ENCODE results near the gene HPS3. TPM values are rescaled to one million over a fixed set of nuclear protein-coding genes. Genes with fewer than 3 reads are reported as not detected.
A peak's percentile ranks its signal among the peaks of the same experiment; 100 is the strongest.
"Not testable (repeated sequence)": the region's sequence is repeated elsewhere in the genome, so short reads cannot be mapped to it uniquely, and the experiment has no call there.

HPS3 gene, protein sequence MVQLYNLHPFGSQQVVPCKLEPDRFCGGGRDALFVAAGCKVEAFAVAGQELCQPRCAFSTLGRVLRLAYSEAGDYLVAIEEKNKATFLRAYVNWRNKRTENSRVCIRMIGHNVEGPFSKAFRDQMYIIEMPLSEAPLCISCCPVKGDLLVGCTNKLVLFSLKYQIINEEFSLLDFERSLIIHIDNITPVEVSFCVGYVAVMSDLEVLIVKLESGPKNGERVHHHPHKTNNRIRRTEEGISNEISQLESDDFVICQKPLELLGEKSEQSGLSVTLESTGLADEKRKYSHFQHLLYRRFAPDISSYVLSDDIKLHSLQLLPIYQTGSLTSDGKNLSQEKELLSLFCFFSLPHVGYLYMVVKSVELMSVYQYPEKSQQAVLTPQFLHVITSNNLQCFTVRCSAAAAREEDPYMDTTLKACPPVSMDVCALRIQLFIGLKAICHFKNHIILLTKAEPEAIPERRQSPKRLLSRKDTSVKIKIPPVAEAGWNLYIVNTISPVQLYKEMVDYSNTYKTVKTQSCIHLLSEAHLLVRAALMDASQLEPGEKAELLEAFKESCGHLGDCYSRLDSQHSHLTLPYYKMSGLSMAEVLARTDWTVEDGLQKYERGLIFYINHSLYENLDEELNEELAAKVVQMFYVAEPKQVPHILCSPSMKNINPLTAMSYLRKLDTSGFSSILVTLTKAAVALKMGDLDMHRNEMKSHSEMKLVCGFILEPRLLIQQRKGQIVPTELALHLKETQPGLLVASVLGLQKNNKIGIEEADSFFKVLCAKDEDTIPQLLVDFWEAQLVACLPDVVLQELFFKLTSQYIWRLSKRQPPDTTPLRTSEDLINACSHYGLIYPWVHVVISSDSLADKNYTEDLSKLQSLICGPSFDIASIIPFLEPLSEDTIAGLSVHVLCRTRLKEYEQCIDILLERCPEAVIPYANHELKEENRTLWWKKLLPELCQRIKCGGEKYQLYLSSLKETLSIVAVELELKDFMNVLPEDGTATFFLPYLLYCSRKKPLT
- 14.3 and 22.4 TPM in 2 replicates for total RNA-seq

DNA sequence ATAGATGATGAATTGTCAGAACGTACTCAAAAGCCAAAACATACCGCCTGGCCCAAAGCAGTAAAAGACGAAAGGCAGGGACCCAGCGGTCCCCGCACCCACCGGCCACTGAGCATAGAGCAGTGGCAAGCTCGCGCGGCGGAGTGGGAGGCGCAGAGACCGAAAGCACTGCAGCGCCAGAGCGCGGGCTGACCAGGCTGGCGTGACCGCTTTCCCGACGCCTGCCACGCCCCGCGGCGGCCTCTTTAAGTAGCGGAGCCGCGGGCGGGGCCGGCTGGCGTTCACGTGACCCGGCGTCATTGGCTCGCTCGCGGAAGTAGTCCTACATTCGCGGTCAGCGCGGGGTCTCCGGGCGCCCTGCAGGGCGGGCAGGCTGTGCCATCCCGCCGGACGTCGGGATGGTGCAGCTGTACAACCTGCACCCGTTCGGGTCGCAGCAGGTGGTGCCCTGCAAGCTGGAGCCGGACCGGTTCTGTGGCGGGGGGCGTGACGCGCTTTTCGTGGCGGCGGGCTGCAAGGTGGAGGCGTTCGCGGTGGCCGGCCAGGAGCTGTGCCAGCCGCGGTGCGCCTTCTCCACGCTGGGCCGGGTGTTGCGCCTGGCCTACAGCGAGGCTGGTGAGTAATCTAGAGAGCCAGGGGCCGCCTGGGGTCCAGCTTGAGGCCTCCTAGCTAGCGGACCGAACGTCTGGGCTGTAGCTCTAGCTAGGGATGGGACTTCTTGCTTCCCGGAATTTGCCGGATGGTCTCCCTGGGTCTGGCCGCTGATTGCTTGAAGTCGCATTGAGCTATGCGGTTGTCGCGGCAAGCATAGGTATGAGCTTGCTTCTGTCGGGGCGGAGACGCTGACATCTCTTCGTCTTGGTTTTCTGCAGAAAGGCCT is at the start of gene HPS3:
TSS of gene HPS3 (plus strand) at position 313 of the 880 bp plus-strand sequence. CDS start at position 399, 86 bp downstream.
- no peak for DNase-seq (ENCODE audit: extremely low read depth, low read depth, low spot score)

DNA sequence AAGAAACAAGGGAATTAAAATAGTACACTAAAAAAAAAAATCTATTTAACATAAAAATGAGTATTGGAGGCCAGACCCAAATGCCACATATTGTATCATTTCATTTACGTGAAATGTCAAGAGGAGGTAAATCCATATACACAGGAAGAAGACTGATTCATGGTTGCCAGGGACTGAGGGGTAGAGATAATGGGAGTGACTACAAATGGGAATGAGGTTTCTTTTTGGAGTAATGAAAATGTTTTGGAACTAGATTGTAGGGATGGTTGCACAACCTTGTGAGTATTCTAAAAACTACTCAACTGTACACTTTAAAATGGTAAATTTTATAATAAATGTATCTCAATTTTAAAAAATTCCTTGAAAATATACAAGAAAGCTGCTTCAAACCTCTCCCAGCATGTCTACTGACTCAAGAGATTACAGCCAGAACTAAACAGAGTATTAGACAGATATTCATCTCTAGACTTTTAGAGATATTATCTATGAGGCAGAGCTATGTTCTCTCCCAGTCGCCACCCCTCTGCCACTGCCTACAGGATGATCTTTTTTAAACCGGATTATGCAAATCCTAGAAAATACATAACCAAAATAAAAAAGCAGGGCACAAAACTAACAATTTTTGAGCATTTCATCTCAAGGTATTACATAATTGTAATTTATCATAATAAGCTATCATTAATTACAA is 49.3 kb upstream of the HPS3 start:
- no peak for DNase-seq (ENCODE audit: extremely low read depth, low read depth, low spot score)

DNA sequence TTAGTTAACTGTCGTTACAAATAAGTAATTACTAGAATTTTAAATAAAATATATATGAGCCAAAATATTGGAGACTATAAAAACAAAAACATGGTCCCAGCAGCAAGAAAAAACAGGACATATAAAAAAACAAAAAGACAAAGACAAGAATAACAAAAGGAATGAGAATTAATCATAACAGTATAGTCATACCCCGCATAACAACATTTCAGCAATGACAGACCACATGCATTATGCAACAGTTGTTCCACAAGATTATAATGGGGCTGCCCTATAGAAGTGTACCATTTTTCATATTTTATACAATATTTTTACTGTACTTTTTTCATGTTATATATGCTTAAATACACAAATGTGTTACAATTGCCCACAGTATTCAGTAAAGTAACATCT is 48.7 kb upstream of the HPS3 start:
- DNase-seq (ENCODE audit: extremely low read depth, low read depth, low spot score) = no peak

DNA sequence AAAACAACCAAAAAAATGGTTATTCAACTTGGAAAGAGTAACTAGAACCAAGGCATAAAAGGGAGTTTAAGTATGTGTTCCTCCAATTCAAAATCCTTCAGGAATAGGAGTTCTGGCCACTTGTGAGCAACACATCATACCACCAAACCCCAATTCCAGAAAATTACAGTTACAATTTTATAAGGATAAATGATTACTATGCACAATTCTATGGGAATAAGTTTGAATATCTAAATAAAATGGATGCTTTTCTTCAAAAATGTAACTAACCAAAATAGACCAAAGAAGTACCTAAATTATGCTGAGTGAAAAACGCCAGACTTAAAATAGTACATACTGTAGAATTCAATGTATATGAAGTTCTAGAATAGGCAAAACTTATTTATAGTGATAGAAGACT is 47.7 kb upstream of the HPS3 start:
- no peak for DNase-seq (ENCODE audit: extremely low read depth, low read depth, low spot score)

DNA sequence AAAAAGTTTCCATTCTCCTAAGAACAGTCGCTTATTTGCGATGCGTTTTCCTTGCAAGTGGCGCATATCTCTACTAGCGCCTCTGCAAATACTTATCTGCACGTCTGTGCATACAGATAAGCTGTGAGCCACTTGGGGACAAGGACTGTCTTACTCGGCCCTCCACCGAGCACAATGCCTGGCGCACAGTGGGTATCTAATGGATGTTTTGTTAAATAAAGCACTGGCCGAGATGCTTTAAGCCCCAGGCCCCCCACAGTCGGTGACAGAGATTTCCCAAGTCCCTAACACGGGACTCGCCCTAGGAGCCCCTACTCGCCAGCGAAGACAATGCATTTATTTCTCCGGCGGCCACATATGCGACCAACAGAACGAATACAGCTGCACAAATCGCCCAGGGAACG is 43.6 kb upstream of the HPS3 start:
- DNase-seq (ENCODE audit: extremely low read depth, low read depth, low spot score) = no peak

DNA sequence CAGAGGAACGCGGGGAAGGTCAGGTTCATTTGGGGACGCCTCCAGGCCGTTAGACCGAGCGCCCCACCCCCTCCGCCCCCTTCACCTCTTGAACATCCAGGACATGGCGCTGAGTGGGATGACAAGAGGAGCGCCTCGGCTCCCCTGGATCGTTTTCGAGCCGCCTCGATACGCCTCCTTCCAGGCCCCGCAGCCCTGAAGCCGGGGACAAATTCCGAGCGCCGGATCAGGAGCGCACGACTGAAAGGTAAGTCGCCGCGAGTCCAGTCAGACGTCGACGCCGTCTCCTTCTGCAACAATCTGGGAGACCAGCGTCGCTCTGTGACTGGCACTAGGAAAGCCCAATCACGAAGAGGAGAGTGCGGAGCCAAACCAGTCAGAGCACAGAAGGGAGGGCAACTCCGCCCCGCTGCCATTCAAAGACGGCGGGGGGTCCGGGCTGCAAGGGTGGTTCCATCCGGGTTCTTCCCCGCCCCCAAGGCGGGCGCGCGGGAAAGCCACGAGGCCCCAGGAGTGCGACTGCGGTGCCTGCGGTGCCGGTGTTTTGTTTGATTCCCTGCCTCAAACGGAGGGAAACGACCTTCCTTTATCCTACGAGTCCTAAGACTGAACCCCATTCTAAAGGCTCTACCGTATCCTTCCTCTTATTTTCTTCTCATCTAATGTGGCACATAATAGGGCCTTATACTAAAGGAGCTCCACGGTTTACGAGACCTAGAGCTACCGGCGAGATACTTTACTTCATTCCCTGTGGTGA is 43.0 kb upstream of the HPS3 start, which contains the start of gene HLTF:
TSS of gene HLTF (minus strand) at position 302 of the 757 bp plus-strand sequence. CDS start at position 105, 197 bp downstream.
- peak; percentile 94 for DNase-seq (ENCODE audit: extremely low read depth, low read depth, low spot score)

DNA sequence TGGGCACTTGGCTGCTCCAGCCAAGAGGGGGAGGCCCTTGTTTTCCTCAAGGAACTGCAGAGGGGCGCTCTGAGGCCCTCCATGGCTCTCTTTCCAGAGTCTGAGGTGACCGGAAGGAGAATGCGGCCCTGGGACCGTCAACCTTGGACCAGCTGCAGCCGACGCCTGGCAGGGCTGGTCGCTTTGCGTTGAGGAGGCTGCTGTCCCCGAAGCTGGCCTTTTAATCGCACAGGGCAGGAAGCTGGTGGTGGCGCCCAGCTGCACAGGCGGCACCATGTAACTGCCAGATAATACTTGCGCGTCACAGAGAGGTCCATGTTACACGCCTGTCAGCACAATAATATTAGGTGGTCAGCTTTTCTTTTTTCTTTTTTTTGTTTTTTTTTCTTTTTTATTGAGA is 42.2 kb upstream of the HPS3 start:
- no peak for DNase-seq (ENCODE audit: extremely low read depth, low read depth, low spot score)

DNA sequence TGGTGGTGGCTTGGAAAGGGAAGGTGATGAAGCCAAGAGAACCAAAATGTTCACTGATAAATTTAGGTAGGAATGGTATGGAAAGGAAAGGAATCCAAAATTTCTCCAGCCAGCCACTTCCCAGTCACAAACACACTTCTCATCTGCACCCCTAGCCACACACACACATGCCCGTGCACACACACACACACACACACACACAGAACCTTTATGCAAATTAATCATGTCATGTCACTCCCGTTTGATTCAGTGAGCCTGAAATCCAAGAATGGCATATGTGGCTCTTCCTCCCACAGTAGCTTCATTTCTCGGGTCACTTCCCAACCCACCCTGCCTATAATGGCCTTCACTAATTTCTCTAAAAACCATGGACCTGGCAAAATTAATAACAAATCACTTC is 40.0 kb upstream of the HPS3 start:
- no peak for DNase-seq (ENCODE audit: extremely low read depth, low read depth, low spot score)

DNA sequence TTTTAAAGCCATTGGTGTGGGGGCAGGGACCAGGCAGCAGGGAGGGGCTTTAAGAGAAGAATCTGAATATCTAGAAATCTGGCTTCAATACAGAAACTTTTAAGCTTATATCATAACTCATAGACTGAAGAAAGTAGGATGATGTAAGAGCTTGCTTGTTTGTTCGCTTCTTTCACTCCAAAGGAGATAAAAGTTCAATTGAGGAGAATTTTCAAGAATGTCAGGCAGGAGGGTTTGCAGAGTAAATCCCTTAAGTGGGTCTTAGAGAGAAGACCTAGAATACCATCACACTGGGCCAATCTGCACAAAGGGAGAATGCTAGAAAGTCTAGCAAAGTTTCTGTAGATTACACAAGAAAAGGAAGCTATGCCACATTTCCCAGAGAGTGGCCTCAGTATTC is 39.0 kb upstream of the HPS3 start:
- no peak for DNase-seq (ENCODE audit: extremely low read depth, low read depth, low spot score)

DNA sequence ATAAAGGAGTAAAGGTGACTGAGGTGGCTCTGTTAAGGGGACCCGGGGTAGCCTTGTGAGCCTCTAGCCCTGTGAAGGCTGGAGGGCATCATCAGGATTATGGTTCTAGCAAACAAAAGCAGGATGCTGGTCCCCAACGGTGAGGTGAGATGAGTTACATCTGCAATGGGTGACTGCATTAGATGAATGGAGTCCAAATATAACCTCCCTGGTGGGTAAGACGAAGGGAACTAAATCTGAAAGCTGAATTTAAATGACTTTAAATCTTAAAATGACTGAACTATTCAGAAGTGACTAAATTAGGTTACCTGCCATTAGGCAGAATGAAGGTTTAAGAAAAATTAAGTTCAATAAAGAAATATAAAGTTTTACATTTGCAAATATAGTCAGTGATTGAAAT is 38.5 kb upstream of the HPS3 start:
- no peak for DNase-seq (ENCODE audit: extremely low read depth, low read depth, low spot score)

DNA sequence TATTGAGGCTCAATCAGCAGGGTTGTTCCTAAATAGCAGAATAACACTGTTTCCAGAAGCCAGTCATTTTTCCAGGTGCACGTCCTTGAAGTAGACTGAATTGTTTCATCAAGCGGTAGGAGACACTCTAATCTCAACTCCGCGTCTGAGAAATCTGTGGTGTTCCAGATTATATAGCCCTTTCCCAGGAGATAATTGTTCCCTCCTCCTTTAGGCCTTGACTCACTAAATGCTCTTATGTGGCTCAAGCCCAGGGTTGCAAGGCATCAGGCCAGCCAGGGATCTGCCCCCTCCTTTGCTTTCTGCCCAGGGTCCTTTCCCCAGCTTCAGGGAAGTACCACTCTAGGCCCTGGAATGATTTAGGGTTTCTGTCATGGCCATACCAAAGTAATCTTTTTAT is 37.5 kb upstream of the HPS3 start:
- DNase-seq (ENCODE audit: extremely low read depth, low read depth, low spot score) = no peak

DNA sequence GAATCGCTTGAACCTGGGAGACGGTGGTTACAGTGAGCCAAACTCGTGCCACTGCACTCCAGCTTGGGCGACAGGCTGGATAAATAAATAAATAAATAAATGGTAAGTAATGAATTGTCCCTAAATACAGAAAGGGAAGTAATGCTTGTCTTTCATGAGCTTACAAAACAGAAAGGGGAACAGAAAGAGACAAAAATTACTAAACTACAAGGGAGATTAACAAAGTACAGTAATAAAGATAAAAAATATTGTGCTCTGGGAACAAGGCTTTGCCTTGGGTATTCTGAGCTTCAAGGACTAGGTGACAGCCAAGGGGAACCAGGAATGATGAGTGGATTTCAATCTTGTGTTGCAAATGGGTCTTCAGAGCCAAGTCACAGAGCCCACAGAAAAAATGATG is 34.0 kb upstream of the HPS3 start:
- no peak for DNase-seq (ENCODE audit: extremely low read depth, low read depth, low spot score)

DNA sequence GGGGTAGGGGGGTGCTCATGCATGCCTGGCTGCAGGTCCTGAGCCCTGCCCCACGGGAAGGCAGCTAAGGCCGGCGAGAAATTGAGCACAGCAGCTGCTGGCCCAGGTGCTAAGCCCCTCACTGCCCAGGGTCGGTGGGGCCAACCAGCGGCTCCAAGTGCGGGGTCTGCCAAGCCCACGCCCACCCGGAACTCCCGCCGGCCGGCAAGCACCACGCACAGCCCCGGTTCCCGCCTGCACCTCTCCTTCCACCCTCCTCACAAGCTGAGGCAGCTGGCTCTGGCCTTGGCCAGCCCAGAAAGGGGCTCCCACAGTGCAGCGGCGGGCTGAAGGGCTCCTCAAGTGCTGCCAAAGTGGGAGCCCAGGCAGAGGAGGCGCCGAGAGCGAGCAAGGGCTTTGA is 31.5 kb upstream of the HPS3 start:
- not testable (repeated sequence) for DNase-seq (ENCODE audit: extremely low read depth, low read depth, low spot score)

DNA sequence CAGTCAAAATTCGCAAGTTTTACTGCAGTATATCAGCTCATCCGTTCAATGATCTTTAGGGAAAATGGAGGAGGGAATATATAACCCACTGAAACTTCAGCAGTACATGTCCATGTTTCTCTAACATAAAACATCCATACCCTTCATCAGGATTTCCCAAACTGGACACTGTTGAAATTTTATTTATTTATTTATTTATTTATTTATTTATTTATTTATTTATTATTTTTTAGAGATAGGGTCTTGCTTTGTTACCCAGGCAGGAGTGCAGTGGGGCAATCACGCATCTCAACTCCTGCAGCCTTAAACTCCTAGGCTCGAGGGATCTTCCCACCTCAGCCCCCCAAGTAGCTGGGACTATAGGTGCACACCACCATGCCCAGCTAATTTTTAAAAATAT is 28.3 kb upstream of the HPS3 start:
- DNase-seq (ENCODE audit: extremely low read depth, low read depth, low spot score) = no peak

DNA sequence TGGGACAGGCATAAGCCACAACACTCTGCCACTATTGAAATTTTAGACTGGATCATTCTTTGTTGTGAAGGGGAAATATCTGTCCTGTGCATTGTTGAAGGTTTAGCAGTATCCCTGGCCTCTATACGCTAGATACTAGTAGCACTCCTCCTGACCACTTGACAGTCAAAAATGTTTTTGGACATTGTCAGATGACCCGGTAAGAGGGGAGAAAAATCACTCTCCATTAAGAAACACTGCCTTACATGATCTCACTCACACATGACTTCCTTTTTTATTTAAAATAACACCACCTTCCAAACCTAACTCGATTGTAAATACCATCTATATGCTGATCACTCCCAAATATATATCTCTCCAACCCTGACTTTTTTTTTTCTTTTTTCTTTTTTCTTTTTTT is 27.8 kb upstream of the HPS3 start:
- DNase-seq (ENCODE audit: extremely low read depth, low read depth, low spot score) = no peak

DNA sequence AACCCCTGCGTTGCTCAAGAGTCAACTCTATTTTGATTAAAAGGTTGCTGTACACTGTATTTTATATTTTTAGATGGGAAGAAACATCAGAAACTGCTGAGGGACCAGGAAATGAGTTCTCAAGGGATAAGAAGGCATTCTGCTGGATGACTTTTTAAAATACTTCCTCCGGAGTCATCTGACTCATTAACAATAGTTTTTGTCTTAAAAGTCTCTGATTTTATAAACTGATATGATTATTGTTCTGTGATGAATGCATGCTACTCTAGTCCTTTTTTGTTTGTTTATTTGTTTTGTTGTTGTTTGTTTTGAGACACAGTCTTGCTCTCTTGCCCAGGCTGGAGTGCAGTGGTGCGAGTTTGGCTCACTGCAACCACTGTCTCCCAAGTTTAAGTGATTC is 25.0 kb upstream of the HPS3 start:
- no peak for DNase-seq (ENCODE audit: extremely low read depth, low read depth, low spot score)

DNA sequence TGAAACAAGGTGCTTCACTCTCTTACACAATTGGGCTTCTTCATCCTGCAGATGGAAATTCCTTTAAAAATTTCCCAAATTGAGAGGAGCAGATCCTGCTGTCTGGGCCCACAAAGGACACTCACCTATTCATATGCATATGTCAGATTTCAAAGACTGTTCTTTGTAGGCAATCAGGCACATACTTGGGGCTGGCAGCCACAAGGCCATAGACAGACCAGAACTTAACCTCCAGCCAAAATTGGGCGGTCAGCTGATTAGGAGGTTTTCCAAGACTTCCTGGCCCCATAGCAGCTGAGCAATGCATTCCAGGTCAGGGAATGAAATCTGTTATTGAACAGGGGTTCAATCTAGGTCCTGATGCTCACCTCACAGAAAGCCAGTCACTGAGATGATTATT is 15.0 kb upstream of the HPS3 start:
- no peak for DNase-seq (ENCODE audit: extremely low read depth, low read depth, low spot score)

DNA sequence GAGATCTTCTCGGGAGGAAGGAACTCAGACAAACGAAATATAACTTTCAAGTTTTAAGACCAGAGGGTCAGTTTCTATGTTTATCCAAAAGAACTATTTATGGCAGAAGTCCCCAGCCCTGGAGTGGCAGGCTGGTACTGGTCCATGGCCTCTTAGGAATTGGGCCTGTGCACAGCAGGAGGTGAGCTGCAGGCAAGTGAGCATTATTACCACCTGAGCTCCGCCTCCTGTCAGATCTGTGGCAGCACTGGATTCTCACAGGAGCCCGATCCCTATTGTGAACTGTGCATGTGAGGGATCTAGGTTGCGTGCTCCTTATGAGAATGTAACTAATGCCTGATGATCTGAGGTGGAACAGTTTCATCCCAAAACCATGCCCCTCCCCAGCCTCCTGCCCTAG is 14.3 kb upstream of the HPS3 start:
- no peak for DNase-seq (ENCODE audit: extremely low read depth, low read depth, low spot score)

DNA sequence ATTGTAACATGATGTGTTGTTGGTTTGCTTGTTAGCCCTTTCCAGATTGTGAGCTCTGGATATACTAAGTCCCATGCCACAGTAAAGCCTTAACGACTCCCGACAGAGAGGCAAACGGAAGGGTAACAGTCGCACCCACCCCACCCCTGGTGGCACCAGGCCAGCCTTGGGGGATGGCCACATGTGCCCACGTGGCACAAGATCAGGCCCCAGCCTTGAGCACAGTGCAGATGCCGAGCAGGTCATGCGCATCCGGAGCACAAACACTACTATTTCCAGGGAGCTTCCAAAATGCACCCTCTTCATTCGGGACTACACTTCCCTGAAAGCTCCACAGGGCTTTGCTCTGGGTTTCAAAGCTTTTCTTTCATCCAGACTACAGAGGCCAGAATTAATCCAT is 10.7 kb upstream of the HPS3 start:
- DNase-seq (ENCODE audit: extremely low read depth, low read depth, low spot score) = no peak

All from glomerular endothelial cell (primary cell).